NCI-H187 treated with DMSO at 0.1 percent for 48 hours (cell line): Measurements from ENCODE around the gene FGF14.

Source experiments
- DNase-seq: peaks from one replicate; lab custom pipeline; 2025; lab: John Stamatoyannopoulos, UW

Gene FGF14

GRCh38 chr13:101985321-101985720 lies 416.5 kb downstream of the FGF14 start:
- no peak for DNase-seq

DNA sequence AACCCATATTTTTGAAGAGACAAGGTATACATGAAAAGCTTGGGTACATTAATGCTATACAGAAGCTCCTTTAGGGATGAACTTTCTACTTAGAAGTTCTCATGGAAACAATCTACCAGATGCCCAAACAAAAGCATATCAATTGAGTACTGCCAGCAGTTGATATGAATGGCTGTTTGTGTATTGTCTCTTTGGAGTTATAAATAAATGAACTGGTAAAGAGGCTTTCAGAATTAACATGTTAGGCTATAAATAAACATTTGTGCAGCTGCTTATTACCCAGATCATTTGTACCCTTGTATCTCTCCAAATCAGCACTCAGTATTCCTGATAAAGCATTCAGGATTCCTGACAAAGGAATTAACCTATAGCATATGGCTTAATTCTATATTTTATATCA lies 418.9 kb downstream of the FGF14 start:
- no peak for DNase-seq

- no peak for DNase-seq
These were observed 422.0 kb downstream of the FGF14 start for GRCh38 chr13:101979825-101980224.

DNA sequence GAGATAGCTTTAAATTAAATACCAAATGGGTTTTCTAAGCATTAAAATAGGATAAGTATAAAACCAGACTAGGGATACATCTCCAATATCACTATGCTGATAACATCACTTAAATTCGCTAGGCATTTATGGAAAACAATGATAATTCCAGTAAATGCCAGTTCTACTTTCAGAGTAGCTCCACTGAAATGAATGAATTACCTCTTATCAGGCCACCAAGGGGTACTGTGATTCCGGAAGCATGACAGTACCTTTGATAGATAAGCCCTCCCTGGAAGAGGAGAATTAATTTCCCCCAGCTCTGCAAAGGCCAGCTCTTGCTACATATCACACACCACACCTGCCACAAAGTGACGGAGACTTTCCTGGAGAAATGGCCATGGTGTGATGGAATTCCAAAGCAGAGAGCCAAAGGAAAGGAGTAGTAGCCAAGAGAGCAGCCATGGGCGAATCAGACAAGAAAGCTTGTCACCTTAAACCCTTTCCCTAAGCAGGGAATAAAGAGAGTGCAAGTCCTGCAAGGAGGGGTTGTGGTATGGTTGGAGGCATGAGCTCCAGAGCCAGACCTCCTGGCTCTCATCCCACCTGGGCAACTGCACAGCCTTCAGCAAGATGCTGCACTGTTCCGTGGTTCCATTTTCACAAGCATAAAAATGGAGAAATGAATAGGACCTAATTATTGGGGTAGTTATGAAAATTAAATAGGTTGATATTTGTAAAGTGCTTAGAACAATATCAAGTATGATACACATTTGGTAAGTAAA lies 423.1 kb downstream of the FGF14 start:
- no peak for DNase-seq

- no peak for DNase-seq
These were observed 424.4 kb downstream of the FGF14 start for GRCh38 chr13:101977475-101977874.

- no peak for DNase-seq
These were observed 429.7 kb downstream of the FGF14 start for GRCh38 chr13:101972191-101972590.

DNA sequence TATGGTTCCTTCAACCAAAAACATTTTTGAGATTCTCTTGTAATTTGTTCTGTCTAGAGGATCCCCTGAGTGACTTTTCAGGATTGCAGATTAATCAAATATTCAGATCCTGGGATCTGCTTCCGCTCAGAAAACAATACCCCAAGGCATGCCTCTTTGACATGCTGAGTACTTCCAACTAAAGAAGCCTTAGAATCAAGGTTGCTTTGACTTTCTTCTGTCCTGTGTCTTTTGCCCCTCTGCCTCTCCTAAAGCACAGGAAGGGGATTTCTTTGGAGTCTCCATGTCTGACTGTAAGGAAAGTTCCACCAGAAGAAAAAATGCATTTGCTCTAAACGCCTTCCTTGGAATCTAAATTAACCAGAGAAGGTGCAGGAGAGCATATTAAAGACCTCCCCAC lies 431.5 kb downstream of the FGF14 start:
- DNase-seq, result no peak

DNA sequence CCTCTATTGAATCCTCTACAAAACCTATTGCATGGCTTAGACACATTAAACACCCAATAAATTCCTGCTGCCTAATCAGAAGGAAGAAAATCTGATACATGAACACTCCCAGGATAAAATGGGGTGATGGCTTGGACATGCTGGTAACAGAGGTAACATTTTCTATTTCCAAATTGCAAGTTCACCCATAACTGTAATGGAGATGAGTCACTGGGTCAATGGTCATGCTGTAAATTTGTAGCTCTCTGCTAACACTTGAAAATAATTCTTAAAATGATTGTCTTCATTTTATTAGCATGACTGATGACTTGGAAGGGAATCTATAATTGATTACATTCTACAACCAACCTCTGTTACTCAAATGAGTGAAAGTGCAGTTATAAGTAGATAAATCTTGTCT lies 434.1 kb downstream of the FGF14 start:
- DNase-seq, result no peak

- no peak for DNase-seq
These were observed 434.6 kb downstream of the FGF14 start for GRCh38 chr13:101967216-101967615.

- DNase-seq, result no peak
These were observed 436.8 kb downstream of the FGF14 start for GRCh38 chr13:101965096-101965495.

DNA sequence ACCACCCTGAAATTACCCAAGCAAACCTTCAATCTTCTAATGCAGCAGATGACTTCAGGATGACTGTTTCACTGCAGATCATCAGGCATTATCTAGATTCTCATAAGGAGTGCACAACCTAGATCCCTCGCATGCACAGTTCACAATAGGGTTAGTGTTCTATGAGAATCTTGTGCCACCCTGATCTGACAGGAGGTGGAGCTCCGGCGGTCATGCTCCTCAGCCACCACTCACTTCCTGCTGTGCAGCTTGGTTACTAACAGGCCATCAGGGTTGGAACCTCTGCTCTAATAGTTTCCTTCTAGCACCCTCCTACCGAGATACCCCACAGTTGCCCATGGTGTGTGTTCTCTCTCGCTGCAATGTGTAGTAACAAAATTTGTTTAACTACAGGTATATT lies 442.8 kb downstream of the FGF14 start:
- DNase-seq, result no peak

- DNase-seq, result no peak
These were observed 446.1 kb downstream of the FGF14 start for GRCh38 chr13:101955764-101956163.

DNA sequence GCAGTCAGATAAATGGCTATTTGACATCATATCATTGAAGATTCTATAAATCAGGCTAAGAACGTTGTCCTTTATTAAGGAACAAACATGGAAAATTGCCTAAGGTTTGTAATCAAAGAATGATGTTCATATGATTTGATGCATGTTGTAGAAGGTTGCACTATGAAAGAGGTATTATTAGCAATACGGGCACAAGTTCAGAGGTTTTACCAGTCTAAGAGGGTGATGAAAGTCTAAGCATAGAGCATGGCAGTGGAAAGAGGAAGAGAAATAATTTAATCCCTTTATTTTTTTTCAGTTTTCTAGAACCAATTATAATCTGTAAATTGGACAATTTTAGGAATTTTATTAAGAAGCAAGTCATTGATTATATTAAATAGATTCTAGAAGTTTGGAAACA lies 450.7 kb downstream of the FGF14 start:
- no peak for DNase-seq

DNA sequence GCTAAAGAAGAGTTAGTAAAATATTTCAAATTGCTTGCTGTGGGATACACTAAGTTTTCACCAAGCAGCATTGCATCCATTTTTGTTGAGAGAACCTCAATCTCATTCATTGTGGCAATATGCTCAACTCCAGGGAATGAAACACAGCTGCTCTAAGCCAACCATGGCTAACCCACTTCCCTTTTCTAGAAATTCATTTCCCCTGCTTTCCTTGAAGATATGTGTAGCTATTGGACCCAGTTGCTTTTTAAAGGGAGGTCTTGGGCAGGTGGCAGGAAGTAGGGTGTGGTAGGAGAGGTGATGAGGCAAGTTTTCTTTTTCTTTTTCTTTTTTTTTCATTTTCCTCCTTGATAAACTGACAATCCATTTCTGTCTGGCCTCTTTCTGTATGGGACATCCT lies 452.2 kb downstream of the FGF14 start:
- DNase-seq, result no peak

GRCh38 chr13:101946401-101946800 lies 455.4 kb downstream of the FGF14 start:
- no peak for DNase-seq

GRCh38 chr13:101945435-101945834 lies 456.4 kb downstream of the FGF14 start:
- DNase-seq, result no peak

DNA sequence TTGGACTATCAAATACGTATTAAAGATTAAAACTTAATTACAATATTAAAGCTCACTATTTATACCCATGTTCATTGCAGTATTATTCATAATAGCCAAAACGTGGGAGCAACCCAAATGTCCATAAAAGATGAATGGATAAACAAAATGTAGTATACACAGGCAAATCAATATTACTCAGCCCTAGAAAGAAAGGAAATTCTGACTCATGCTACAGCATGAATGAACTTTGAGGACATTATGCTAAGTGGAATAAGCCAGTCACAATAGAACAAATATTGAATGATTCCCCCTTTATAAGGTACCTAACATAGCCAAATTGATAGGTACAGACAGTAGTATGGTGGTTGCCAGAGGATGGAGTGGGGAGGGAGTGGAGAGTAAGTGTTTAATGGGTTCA lies 457.3 kb downstream of the FGF14 start:
- no peak for DNase-seq

- DNase-seq, result no peak
These were observed 459.2 kb downstream of the FGF14 start for GRCh38 chr13:101942535-101943157.

GRCh38 chr13:101942038-101942437 lies 459.8 kb downstream of the FGF14 start:
- DNase-seq, result peak; percentile 80

- no peak for DNase-seq
These were observed 460.6 kb downstream of the FGF14 start for GRCh38 chr13:101941095-101941783.

DNA sequence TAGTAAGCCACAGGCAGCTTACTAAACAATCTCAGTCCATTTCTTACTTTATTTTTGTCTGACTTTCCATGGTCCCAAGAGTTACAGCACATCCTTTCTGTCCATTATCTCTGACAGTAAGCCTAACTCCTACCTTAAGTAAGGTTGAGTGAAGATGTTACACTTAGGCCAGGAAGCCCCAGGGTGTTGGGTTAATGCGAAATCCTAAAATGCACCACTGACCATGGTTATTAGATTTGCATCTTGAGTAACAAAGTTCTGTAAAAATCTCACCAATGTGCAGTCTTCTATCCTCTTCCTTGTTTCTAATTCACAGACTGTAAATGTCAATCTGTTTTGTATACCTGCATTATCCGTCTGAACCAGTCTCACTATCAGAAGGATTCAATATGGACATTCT lies 462.5 kb downstream of the FGF14 start:
- no peak for DNase-seq

- no peak for DNase-seq
These were observed 466.0 kb downstream of the FGF14 start for GRCh38 chr13:101935828-101936227.

DNA sequence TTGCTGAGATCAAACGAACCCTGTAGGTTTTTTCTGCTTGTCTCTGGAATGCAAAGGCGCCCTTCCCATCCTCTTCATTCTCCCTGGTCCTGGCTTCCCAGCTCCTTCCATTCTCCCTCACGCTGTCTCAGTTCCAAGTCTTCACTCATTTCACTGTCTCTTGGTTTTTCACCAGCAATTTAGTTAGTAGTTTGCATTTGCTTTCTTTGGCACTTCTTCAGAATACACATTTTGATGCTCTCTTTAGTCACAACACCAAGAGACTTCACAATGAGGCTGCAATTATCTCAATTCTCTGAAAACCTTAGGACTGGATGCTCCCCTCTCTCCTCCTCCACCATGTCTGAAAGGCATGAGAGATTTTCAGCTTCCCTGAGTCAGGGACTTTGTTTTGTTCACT lies 470.7 kb downstream of the FGF14 start:
- DNase-seq, result no peak
